HuH-7 (cell line): ENCODE measurements around the gene HTR2B.
"Not testable (repeated sequence)": the region's sequence is repeated elsewhere in the genome, so short reads cannot be mapped to it uniquely, and the experiment has no call there.

Source experiments
- DNase-seq: peaks from one replicate; pipeline ENCODE4 v3.0.0; 2011; ENCODE audit warnings: low spot score

Gene HTR2B

DNA sequence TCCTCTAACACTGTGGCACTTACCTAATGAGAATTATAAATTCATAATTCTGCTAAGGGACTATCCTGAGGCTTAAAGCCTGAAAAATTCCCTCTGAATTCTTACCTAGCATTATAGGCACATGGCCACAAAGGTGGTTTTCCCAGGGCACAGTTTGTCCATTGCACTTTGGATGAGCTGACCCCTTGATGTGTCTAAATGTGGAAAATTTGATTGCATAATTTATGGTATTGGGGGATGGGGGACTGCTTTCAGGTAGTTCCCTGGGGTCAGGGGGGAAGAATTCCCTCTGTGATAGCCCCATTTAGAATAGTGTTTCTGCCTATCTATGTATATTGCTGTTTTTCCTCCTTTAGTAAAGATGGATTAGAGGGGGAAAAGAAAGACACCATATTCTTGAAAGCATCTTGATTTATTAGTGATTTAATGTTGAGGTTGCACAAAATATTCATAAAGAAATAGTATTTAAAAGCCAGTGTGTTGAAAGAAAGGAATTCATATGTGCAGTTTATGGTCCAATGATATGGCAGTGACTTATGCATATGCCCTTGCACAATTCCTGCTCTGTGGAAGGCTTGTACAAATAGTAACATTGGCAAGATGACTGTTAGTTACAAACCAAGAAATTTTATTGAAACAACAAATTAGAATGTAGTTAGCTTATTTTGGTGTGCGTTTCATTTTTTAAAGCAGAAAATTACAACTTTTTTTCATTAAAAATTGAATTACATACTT is 8.7 kb upstream of the HTR2B start:
- no peak for DNase-seq

DNA sequence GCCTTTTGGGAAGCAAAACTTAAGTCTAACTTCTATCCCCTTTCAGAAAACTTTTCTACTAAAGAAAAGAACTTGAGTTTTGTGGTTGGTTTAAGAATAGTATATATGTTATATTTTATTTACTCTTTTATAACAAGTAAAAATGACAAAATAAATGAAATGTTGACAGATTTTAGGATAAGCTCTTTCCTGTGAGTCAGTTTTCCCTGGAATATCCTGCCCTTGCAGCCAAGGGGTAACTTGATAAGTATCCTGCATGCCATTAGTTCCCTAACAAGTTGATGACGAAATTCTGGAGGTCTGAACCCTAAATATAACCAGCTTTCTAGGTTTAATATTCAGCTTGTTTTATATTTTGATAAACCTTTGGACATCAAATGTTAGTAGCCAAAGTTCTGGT is 7.3 kb upstream of the HTR2B start:
- no peak for DNase-seq

DNA sequence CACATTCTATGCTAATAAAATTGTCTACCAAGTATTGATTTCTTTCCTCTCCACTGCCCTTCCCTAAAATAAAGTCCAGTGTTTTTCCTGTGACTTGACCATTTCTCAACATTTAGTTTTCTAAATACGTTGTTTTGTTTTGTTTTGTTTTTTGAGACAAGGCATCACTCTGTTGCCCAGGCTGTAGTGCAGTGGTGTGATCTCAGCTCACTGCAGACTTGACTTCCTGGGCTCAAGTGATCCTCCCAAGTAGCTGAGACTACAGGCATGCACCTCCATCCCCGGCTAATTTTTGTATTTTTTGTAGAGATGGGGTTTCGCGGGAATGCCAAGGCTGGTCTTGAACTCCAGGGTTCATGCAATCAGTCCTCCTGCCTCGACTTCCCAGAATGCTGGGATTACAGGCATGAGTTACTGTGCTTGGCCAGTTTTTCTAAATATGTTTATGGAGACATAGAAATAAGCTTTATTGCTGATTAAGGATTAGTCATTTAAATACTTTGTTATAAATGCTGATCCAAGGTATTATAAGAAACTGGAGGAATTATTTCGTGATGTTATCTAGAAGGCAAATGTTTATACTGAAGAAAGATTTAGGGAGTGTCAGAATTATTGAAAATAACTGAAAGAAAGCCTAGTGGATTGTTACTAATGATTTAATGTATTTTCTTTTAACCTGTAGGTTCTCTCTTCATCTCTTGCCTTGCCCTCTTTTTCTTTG is 5.7 kb upstream of the HTR2B start:
- DNase-seq: no peak

DNA sequence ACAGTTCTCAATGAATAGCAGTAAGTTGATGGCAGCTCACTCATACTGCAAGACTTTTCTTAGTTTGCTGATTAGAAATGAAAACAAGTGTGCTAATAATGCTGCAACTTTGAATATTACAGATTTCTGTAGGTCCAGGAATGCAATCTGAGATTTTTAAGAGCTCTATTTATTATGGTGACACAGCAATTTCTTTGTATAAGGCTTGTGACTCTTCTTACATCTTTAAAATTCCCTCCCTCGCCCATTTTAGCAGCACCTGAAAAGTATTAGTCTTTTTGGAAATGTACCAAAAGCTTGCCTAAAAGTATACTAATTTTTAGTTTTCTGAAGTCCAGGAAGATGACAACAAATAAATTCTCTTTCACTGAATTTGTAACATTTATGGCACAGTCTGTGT is 4.4 kb upstream of the HTR2B start:
- DNase-seq: no peak

DNA sequence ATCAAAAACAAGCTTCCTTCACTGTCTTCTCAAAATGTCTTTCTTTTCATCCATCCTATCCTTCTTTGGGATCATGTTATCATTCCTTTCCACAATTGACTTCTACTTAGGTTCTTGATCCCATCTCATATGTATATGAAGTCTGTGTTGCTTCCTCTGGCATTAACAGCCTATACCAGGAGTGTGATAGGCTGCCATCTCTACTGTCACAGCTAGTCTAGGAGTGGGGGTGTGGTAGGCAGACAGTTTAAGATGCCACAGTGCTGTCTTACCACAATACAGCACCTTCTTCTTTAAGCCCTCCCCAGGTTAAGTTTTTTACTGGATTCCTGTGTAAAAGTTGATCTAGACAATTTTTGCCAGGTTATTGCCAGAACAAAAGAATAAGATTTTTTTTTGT is 3.7 kb upstream of the HTR2B start:
- no peak for DNase-seq

DNA sequence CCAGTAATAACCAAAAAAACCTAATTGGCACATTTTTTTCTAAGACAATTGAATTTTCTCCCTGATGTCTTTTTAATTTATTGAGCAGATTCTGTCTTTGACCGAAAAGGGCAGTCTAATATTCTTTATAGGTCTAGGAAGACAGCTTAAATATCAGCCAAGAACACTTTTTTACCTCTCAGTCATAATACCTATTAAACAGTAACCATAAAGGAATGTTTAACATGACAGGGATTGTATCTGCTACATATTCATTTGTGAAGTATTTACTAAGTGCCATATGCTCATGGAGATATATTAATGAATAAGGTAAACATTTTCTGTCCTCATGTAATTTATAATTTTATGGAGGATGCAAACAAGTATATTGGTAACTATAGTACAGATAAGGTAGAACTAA is 3.1 kb upstream of the HTR2B start:
- no peak for DNase-seq

DNA sequence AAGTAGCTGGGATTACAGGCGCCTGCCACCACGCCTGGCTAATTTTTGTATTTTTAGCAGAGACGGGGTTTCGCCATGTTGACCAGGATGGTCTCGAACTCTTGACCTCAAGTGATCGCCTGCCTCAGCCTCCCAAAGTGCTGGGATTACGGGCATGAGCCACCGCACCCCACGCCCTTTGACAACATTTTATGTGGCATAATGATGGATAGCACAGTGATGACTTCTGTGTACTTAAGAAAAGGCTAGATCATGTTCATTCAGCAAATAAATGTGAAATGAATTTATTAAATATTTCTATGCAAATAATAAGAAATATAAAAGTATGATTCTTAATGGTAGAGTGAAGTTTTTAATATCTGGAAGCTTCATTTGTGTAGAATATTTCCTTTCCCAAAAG is 2.6 kb upstream of the HTR2B start:
- no peak for DNase-seq

DNA sequence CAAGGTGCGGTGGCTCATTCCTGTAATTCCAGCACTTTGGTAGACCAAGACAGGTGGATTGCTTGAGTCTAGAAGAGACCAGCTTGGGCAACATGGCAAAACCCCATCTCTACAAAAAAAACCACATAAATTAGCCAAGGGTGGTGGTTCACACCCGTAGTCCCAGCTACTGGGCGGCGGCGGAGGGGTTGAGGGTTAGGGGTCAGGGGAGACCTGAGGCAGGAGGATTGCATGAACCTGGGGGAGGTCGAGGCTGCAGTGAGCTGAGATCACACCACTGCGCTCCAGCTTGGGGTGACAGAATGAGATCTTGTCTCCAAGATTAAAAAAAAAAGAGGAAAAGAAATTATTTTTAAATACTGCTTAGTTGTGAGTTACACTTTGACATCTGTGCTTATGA is 1.3 kb upstream of the HTR2B start:
- no peak for DNase-seq

DNA sequence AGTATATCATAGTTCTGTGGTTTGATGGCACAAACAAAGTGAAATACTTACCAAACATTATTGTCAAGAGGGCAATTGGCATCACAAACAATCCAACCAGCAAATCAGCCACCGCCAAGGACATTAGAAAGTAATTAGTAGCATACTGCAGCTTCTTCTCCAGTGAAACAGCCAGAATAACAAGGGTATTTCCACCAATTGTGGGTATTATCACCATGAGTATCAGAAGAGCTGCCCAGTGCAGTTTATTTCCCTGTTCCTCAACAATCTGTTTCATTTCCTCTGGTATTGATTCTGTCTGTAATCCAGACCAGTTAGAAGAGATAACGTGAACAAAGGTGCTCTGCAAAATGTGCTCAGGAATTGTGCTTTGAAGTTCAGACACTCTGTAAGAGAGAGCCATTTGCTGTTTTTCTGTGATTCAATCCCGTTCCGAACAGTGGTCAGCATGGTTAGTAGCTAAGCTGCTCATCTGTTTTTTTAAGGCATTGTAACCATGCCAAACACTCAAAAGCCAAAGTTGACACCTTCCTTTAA is 1.4 kb downstream of the HTR2B start:
- DNase-seq: no peak

DNA sequence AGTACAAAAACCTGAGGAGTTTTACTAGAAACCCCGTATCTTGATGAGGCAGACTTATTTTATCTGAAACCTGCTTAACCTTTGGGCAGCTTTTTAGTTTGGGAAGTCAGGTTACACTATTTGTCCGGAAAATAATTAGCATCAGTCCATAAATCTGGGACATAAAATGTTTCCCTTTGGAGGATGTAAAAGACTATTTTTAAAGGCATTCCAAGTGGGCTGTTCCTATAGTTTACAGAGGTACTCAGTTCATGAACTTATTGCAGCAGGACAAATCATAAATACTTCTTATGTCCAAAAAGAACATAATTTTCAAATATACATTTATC is 6.3 kb downstream of the HTR2B start:
- no peak for DNase-seq

DNA sequence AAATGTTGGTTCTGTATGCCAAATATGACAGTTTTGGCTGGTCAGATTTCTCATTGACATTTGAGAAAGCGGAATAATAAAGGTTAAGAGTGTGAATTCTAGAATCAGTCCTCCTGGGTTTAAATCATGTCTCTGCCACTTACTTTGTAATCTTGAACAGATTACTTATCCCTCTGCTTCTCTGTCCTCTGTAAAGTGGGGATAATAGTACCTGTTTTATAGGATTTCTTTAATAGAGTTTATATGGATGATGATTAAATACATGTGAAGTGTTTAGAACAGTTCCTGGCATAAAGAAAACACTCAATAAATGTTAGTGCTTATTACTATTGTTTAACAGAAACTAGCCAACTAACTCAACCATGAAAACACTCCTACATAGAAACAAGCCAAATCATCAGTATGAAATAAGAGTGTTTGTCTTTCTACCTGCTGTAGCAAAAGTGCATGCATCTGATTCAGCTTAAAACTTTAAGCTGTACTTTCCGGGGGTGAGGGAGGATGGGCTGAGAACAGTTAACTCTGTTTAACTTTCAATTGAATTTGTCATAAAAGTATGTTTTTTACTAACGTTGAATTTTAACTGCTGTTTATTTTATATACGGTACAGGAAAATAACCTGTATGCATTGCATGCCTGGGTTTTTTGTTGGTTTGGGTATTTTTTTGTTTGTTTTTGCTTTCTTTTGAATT is 6.8 kb downstream of the HTR2B start:
- DNase-seq: no peak

DNA sequence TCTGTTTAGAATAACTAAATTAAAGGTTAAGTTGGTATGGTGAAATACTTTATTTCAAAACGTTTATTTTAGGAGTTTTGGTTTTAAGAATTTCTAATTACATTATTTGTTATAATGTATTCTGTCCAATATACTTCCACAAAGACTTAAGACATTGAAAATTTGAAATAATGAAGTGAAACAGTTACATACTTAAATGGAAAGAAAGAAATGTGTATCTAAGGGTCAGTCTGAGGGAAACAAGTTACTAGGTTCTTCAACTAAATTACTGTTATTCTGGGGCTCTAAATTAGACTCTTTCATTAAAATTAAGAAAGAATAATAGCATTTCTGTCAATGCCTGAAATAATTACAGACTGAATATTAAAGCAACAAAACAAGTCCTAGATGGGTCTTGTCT is 7.7 kb downstream of the HTR2B start:
- no peak for DNase-seq

DNA sequence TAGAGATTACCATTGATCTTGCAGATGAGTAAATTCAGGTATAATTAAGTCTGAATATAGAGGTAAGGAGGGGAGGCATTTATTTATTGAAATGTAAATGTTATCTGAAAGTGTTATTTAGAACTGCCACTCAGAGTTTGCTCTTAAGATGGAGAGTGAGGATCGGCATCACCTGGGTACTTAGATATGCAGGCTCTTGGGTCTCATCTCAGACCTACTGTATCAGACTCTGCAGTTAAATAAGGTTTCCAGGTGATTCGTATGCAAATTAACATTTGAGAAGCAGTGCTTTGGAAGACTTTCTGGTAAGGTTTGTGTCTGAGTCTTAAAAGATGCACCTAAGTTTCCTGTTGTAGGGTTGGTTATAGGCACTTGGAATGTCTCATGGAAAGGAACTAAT is 9.2 kb downstream of the HTR2B start:
- no peak for DNase-seq

DNA sequence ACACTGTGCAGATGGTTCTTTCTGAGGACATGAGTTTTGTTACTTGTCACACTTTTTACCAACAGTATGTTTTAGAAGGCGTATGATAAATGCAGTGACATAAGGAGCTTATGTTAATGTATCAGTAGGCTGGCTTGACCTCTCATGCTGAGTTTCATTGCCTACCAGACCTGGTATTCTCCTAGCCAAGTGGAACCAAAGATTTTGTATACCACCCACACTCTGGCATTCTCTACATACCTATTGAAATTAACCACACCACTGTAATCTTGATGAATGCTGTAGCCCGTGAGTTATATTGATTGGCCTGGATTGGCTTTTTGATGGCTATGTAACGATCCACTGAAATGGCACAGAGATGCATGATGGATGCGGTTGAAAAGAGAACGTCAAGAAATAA is 11.4 kb downstream of the HTR2B start:
- no peak for DNase-seq

DNA sequence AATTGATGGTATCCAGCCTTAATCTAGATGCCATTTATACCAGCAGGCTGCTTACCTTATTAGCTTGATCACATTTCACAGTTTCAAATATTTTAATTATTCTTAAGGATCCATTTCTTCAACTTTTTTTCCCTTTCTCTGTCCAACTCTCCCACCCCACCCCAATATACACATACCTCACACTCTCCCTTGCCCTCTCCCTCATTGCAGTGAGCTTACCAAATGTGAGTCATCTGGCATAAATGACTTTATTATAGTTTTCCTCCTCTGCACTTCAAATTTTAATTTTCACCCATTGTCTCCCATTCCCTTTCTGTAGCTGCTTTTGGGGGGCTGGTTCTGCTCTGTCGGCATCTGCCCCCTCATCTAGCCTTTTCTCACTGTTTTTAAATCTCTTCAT is 12.9 kb downstream of the HTR2B start:
- DNase-seq: no peak

DNA sequence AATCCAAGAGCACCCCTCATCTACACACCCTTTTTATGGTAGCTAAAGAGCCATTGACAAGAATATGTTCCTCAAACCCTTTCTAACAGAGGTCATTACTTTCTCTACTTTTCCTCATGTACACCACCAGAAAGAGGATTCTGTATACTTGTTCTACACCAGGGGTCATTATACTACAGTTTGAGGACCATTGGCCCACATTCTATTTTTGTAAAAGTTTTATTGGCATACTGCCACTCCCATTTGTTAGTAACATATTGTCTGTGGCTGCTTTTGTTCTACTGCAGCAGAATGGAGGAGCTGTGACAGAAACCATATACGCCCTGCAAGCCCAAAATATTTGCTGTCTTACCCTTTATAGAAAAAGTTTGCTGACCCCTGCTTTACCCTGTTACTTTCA is 14.3 kb downstream of the HTR2B start:
- DNase-seq: no peak

DNA sequence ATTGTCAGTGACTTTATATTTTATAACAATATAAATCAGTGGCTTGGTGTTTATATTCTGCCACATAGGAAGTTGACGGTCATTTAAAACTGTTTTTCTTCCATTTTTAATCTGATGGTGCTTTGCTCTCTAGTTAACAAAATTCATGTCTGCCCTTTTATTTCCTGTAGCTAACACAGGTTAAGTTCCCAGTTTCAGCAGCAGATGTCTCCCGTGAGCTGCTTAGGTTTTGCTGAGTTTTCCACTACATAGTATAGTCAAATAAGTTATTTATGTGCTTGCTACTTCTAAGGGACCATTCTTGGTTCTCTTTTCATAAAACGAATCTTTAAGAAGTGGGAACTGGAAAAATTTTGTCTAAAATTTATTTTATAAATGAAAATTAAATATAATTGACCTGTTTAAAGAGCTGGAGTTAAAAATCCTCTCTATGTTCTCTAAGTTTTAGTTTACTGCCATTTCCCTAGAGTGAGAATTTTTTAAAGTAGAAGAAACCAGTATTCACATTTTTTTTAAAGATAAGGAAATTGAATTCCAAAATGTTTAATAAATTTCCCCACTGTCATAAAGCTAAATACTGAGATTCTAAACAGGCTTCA is 20.6 kb downstream of the HTR2B start:
- DNase-seq: peak; percentile 10

DNA sequence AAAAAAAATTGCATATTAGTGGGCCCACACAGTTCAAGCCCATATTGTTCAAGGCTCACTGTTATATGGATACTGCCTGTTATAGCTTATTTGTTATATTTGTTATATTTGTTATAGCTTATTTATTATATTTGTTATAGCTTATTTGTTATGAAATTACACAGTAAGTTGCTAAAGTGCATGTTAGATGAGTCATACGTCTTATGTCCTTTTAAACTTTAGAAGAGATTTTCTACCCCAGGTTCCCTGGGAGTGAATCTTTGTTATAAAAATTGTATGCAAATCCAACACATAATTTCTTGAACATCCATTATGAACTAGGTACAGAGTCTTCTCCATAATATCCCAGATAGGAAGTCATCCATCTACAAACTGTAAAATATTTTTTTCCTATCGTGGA is 22.1 kb downstream of the HTR2B start:
- no peak for DNase-seq

DNA sequence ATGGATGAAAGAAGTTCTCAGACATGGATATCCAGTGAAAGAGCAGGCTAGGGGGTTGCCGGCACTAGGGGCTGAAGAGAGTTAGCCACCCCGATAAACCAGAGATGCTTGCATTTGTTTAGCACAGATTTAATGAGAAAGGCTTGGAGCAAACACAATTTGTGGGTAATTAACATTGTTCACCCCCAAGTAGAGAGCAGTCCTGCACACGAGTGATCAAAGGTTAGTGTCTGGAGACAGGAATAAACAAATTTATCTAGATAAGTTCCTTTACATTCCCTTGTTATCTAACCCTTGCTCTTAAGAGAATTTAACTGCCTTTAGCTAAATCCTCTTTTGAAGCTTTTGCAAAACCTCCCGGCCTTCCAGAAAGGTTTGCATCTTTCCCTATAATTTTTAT is 23.9 kb downstream of the HTR2B start:
- no peak for DNase-seq

DNA sequence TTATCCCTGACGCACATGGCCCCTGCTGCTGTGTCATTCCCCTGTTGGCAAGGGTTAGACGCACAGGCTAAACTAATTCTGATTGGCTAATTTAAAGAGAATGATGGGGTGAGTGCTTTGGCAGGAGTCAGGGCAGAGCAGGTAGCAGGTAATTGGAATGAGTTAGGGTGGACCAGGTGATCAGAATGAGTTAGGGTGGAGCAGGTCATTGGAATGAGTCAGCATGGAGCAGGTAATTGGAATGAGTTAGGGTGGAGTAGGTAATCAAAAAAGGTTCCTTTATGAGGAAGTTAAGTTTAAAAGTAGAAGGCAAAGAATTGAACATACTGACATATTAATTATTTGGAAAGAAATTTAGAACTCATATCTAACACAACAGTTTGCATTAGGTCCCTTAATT is 24.5 kb downstream of the HTR2B start:
- DNase-seq: not testable (repeated sequence)

DNA sequence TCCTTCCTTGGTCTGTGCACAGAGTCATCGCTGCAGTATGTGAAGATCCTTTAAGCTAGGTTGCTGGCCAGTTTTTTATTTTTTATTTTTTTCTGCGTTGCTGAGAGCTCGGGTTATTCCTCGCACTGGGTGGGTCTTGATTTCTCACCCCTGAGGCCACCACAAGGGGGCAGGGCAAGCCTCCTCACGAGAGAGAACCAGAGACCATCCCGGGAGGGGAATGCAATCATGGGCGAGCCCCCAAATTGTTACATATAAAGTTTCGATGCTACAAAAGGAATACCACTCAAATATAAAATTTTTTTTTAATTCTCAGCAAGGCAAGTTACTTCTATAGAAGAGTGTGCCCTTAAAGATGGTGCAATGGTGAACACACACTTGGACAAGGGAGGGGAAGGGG is 24.9 kb downstream of the HTR2B start:
- DNase-seq: no peak

DNA sequence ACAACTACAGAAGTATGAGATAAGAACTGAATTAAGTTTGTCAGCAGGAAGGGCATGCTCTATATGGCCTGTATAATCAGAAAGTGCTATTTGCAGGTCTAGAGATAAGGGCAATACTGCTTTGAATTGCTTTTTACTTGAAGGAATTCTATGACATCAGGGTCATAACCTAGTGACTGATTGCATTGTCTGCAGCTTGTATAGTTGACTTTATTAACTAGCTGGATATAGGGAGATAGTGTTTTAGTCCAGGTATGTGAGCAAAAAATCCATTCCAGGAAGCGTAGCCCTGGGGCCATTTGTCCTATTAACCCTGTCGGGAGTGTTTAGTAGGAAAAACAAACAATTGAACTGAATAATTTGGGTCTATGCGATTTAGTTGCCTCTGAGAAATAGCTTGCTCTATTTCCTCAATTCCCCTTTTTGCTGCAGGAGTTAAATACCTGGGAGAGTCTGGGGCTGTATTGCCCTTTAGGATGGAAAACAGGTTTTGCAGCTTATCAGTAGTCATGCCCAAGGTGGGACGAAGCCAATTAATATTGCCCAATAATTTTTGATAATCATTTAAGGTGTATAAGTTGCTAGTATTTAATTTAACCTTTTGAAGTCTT is 30.0 kb downstream of the HTR2B start:
- peak; percentile 8 for DNase-seq
